ENCODE measurements around the gene MBD3L1. TPM values are rescaled to one million over a fixed set of nuclear protein-coding genes. Genes with fewer than 3 reads are reported as not detected.

Gene MBD3L1
- total and polyA plus RNA-seq, 2 donors from 2014 or later = not detected

GRCh38 chr19:8811315-8812172, 20.6 kb upstream of the MBD3L1 start:
- intact Hi-C loops (cut with DNase I) = no loop called here
- no peaks in the 10 kb centered on the region for H3K27me3 ChIP-seq (ENCODE audit: control insufficient read depth, insufficient read depth, low read length)
- no peak for DNase-seq
- H3K9me3 ChIP-seq (ENCODE audit: control insufficient read depth in 2 of 3, insufficient read depth in 1 of 3, low read length in 3 of 3) = peaks cover 27 to 94% (median 69%) of the 10 kb centered on the region in 3 donors
- no peaks in the 10 kb centered on the region for H3K4me1 ChIP-seq (ENCODE audit: control insufficient read depth in 2 of 3, insufficient read depth in 2 of 3, low read depth in 1 of 3, low read length in 3 of 3)
- peak overlapping the region in 2 of 3 donors; percentile 26 to 47 for H3K4me3 ChIP-seq (ENCODE audit: low read length in 3 of 3)
- H3K27ac ChIP-seq (ENCODE audit: low read depth in 2 of 2, low read length in 2 of 2) = no peak overlapping the region
- H3K36me3 ChIP-seq (ENCODE audit: control insufficient read depth in 2 of 3, insufficient read depth in 3 of 3, low read length in 3 of 3) = peaks cover 41 to 77% (median 57%) of the 10 kb centered on the region in 3 donors
- no peak for FAIRE-seq
- H3K9ac ChIP-seq (ENCODE audit: low read length in 3 of 3) = no peak overlapping the region
- no peak for TF ChIP-seq CTCF (IDR thresholded peaks at IDR 0.05; ENCODE audit: borderline replicate concordance, extremely low read depth, insufficient read depth)

- no peak for DNase-seq
- FAIRE-seq = no peak
- Histone ChIP-seq H3K4me3 (ENCODE audit: low read length in 3 of 3) (peak overlapping the region in 2 of 3 donors; percentile 25 to 41), H3K36me3 (ENCODE audit: control insufficient read depth in 2 of 3, insufficient read depth in 3 of 3, low read length in 3 of 3) (peaks cover 45 to 87% (median 55%) of the 10 kb centered on the region in 3 donors), H3K9me3 (ENCODE audit: control insufficient read depth in 2 of 3, insufficient read depth in 1 of 3, low read length in 3 of 3) (peaks cover 25 to 93% (median 65%) of the 10 kb centered on the region in 3 donors), H3K9ac (ENCODE audit: low read length in 3 of 3) (no peak overlapping the region), H3K27me3 (ENCODE audit: control insufficient read depth, insufficient read depth, low read length) (no peaks in the 10 kb centered on the region), H3K4me1 (ENCODE audit: control insufficient read depth in 2 of 3, insufficient read depth in 2 of 3, low read depth in 1 of 3, low read length in 3 of 3) (no peaks in the 10 kb centered on the region), H3K27ac (ENCODE audit: low read depth in 2 of 2, low read length in 2 of 2) (no peak overlapping the region)
- intact Hi-C loops (cut with DNase I) = no loop called here
- TF ChIP-seq CTCF (IDR thresholded peaks at IDR 0.05; ENCODE audit: borderline replicate concordance, extremely low read depth, insufficient read depth) = no peak
These were observed 18.0 kb upstream of the MBD3L1 start for GRCh38 chr19:8814176-8814575.

- no peak for TF ChIP-seq CTCF (IDR thresholded peaks at IDR 0.05; ENCODE audit: borderline replicate concordance, extremely low read depth, insufficient read depth)
- Histone ChIP-seq H3K9me3 (ENCODE audit: control insufficient read depth in 2 of 3, insufficient read depth in 1 of 3, low read length in 3 of 3) (peaks cover 20 to 93% (median 53%) of the 10 kb centered on the region in 3 donors), H3K36me3 (ENCODE audit: control insufficient read depth in 2 of 3, insufficient read depth in 3 of 3, low read length in 3 of 3) (peaks cover 47 to 90% (median 54%) of the 10 kb centered on the region in 3 donors), H3K4me1 (ENCODE audit: control insufficient read depth in 2 of 3, insufficient read depth in 2 of 3, low read depth in 1 of 3, low read length in 3 of 3) (no peaks in the 10 kb centered on the region), H3K9ac (ENCODE audit: low read length in 3 of 3) (no peak overlapping the region), H3K27ac (ENCODE audit: low read depth in 2 of 2, low read length in 2 of 2) (no peak overlapping the region), H3K27me3 (ENCODE audit: control insufficient read depth, insufficient read depth, low read length) (no peaks in the 10 kb centered on the region), H3K4me3 (ENCODE audit: low read length in 3 of 3) (no peak overlapping the region)
- intact Hi-C loops (cut with DNase I) = no loop called here
- FAIRE-seq (no peak), DNase-seq (no peak)
These were observed 16.4 kb upstream of the MBD3L1 start for GRCh38 chr19:8815780-8816179.

Measured in kidney (tissue), 14 donors.